Stimulated activated CD8-positive, alpha-beta memory T cell treated with anti-CD3 and anti-CD28 coated beads, Interleukin-12 subunit alpha, Interleukin-12 subunit beta, amount 100 ng/mL, for 1 hour (primary cell): ENCODE results near the gene TUBGCP5.

Experiments used
- DNase-seq: peaks from one replicate; pipeline ENCODE4 v3.0.0-alpha.2; 2020; ENCODE audit warnings: low read depth

Gene TUBGCP5

GRCh38 chr15:22978691-22979237, 60.6 kb downstream of the TUBGCP5 start:
- DNase-seq, result no peak

- no peak for DNase-seq
Observed at GRCh38 chr15:22974745-22975144, 64.6 kb downstream of the TUBGCP5 start.

- no peak for DNase-seq
Observed at GRCh38 chr15:22973987-22974386, 65.4 kb downstream of the TUBGCP5 start.

DNA sequence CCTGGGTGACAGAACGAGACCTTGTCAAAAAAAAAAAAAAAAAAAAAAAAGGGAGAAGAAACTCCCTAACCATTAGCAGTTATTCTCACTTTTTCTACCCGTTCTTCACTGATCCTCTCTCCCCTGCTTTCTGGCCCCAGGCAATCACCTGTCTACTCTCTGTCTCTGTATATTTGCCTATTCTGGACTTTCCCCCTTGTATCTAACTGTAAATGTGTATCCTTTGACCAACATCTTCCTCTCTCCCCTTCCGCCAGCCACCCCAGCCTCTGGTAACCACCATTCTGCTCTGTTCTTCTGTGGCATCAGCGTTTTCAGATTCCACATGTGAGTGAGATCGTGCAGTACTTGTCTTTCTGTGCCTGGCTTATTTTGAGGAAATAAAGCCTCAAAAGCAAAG, 66.1 kb downstream of the TUBGCP5 start:
- DNase-seq, result no peak

- DNase-seq, result no peak
Observed at GRCh38 chr15:22969489-22969888, 69.9 kb downstream of the TUBGCP5 start.

DNA sequence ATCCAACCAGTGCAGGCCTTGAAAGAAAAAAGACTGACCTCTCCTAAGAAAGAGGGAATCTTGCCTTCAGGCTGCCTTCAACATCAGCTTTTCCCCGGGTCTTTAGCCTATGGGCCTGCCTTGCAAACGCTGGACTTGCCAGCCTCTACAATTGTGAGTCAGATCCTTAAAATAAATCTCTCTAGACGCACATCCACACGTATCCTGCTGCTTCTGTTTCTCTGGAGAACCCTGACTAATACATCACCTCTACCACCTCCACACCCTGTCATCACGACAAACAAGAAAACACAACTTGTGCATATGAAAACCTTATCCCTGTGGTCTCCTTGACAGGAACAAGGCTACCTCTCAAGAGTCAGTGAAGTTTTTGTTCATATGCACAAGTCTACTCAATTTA, 71.0 kb downstream of the TUBGCP5 start:
- no peak for DNase-seq

GRCh38 chr15:22967084-22967770, 72.1 kb downstream of the TUBGCP5 start:
- DNase-seq, result no peak

- DNase-seq, result no peak
Observed at GRCh38 chr15:22966321-22967083, 72.9 kb downstream of the TUBGCP5 start.

- DNase-seq, result no peak
Observed at GRCh38 chr15:22963641-22964040, 75.7 kb downstream of the TUBGCP5 start.

GRCh38 chr15:22962611-22963010, 76.8 kb downstream of the TUBGCP5 start:
- DNase-seq, result no peak

DNA sequence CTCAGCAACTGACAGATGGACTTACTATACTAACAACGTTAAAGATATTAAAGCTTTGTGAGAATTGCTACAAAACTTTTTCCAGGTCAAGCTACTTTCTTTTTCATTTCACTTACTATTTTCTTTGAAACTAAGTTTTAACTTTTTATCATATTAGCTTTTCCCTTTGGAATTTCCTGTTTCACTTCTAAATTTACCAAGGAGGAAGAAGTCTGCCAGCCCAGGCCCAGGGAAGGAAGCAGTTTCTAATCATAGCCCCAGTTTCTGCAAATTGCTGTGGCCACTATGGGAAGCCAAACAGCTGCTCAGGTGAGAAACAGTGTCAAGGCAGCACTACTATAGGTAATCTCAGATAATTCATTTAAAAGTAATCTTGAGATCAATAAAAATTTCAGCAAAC, 77.6 kb downstream of the TUBGCP5 start:
- no peak for DNase-seq

DNA sequence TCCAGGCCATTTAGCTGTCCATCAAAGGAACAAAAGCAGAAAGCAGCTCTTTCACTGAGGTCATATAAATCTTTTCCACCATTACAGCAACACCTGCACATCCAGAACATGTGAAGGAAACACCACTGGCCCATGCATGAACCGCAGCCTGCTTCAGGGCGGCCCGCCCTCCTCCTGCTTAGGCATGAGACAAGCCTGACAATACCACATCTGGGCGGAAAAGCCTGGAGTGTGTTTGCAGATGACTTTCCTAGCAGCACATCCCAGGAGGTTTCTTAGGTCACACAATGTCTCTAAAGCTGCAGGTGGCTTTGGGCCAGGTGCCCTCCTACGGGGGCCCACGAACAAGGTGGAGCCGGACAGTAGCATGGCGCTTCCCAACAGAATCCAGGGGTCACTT, 78.8 kb downstream of the TUBGCP5 start:
- DNase-seq, result no peak

GRCh38 chr15:22960126-22960525, 79.2 kb downstream of the TUBGCP5 start:
- DNase-seq, result no peak

GRCh38 chr15:22959321-22960101, 79.9 kb downstream of the TUBGCP5 start:
- DNase-seq, result no peak

- DNase-seq, result no peak
Observed at GRCh38 chr15:22958487-22959280, 80.7 kb downstream of the TUBGCP5 start.

DNA sequence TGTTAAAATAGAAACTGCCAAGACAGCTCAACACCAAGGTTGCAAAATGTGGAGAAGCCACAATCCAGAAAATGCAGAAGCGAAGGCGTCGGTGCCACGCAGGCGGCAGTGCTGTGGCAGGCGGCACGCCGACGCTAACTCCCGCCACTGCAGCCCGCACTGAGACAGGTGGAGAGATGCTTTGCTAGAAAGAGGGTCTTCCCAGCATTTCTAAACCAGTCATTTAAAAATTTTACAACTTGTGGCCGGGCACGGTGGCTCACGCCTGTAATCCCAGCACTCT, 82.5 kb downstream of the TUBGCP5 start:
- DNase-seq, result no peak

DNA sequence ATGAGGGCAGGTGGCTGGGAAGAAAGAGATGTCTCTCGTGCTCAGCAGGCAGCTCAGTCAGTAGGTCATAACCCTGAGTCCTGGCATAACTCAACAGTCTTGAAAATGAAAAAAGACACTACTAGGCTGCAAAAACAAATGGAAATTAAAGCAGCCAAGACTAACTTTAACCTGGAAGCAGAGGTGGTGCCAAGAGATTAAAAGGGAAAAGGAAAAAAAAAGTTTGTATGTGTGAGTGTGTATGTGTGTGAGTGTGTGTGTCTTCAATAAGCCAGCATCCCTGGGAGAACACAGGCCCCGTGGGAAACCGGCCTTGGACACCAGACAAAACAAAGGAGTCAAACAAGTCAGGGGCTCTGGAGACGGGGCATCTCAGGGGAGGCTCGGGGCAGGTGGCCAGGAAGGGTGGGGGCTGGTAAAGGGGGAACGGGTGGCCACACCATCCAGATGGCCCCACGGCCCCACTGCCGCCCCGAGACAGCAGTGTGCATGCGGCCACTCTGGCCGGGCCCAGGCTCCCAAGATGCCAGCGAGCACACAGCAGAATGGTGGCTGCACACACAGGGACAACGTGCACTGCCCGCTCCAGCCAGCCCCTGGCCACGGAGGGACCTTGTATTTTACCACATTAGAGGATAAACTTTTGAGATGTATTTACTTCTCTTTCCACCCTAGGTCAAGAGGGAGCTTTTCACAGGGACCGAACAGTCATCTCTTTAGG, 83.0 kb downstream of the TUBGCP5 start:
- DNase-seq, result no peak

DNA sequence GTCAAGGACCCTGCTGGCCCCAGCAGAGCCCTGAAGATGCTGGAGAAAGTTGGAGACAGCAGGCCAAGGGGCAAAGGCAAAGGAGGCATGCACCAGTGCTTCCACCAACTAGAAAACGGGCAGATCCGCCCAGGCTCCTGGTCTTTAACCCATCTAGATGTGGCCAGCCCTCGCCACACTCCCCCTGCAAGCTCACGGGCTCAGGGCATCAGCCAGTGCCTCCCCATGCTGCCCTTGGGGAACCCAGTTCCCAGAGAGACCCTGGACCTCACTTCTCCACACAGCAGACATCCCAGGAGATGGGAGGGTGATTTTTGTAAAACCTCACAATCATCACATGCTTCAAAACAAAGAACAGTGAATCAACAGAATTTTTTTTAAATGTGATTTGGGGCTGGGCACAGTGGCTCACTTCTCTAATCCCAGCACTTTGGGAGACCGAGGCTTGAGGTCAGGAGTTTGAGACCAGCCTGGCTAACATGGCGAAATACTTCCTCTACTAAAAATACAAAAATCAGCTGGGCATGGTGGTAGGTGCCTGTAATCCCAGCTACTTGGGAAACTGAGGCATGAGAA, 83.7 kb downstream of the TUBGCP5 start:
- DNase-seq, result no peak

GRCh38 chr15:22954798-22955543, 84.4 kb downstream of the TUBGCP5 start:
- DNase-seq, result no peak

DNA sequence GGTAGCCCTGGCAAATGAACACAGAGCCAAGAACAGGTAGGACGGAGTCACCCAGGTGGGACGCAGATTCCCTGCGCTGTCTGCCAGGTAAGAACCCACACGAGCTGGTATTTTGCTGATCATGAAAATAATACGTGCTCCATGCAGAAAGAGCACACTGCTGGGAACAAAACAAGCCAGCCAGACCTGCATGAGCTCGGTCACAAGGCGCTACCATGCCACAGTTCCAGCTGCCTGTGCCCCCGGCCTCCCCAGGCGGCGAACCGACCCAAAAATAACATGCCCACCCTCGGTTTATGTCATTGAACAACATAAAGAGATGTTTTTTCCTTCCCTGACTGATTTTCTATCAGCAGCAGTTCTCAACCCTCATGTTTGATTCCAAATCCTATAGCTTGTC, 85.0 kb downstream of the TUBGCP5 start:
- DNase-seq, result no peak
